Measurements from ENCODE around the gene THOC2.
"Not testable (repeated sequence)": the region's sequence is repeated elsewhere in the genome, so short reads cannot be mapped to it uniquely, and the experiment has no call there.

DNA sequence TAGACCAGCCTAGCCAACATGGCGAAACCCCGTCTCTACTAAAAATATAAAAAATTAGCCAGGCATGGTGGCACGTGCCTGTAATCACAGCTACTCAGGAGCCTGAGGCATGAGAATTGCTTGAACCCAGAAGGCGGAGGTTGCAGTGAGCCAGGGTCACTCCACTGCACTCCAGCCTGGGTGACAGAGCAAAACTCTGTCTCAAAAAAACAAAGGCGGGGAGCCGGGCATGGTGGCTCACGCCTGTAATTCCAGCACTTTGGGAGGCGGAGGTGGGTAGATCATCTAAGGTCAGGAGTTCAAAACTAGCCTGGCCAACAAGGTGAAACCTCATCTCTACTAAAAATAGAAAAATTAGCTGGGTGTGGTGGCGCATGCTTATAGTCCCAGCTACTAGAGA is 76.3 kb downstream of the THOC2 start:
- TF ChIP-seq CTCF (conservative IDR thresholded peaks at IDR 0.05); ZFX (IDR thresholded peaks at IDR 0.05): not testable (repeated sequence)
